A673 (cell line): ENCODE data around the gene ME2.

Experiments used
- EZH2 ChIP-seq: fragments of 200-600 bp; sonication (generic); IDR thresholded peaks from 2 replicates; pipeline ENCODE4 v1.6.1; 2017; ENCODE audit warnings: borderline replicate concordance, low read depth, mild to moderate bottlenecking, mixed read lengths, antibody characterized with exemption, low read length; ENCODE audit not compliant: poor library complexity, severe bottlenecking
- TF ChIP-seq, protein P1 (sequence below): fragments of 300-800, 200-600 bp; sonication (generic); conservative IDR thresholded peaks from 2 replicates; pipeline ENCODE4 v1.5.1; 2017; ENCODE audit warnings: low read depth, mild to moderate bottlenecking, antibody characterized with exemption, low read length, moderate library complexity, mixed read lengths

DNA sequence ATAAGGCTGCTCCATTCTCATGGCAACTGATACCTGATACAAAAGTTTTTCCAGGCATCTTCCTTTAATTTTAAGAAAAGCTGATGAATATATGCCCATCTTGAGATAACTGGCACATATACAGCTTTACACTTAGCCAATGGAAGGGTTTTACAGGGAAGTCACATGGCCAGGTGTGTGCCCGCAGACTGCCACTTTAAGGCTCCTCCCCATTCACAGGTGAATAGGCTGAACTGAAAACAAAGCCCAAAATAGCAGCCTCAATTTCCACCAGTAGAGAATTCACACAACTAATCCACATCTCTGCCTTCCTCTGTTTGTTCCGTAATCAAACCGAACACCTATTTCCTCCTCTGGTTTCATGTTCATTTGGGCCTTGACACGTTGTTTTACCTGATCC lies 9.8 kb upstream of the ME2 start:
- TF ChIP-seq, protein P1, sequence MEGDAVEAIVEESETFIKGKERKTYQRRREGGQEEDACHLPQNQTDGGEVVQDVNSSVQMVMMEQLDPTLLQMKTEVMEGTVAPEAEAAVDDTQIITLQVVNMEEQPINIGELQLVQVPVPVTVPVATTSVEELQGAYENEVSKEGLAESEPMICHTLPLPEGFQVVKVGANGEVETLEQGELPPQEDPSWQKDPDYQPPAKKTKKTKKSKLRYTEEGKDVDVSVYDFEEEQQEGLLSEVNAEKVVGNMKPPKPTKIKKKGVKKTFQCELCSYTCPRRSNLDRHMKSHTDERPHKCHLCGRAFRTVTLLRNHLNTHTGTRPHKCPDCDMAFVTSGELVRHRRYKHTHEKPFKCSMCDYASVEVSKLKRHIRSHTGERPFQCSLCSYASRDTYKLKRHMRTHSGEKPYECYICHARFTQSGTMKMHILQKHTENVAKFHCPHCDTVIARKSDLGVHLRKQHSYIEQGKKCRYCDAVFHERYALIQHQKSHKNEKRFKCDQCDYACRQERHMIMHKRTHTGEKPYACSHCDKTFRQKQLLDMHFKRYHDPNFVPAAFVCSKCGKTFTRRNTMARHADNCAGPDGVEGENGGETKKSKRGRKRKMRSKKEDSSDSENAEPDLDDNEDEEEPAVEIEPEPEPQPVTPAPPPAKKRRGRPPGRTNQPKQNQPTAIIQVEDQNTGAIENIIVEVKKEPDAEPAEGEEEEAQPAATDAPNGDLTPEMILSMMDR = no peak
- TF ChIP-seq EZH2 = no peak
